ENCODE measurements around the gene VPS4B.

The VPS4B gene

GRCh38 chr18:63433334-63433866 is 11.1 kb upstream of the VPS4B start:
- TF ChIP-seq, protein P1, sequence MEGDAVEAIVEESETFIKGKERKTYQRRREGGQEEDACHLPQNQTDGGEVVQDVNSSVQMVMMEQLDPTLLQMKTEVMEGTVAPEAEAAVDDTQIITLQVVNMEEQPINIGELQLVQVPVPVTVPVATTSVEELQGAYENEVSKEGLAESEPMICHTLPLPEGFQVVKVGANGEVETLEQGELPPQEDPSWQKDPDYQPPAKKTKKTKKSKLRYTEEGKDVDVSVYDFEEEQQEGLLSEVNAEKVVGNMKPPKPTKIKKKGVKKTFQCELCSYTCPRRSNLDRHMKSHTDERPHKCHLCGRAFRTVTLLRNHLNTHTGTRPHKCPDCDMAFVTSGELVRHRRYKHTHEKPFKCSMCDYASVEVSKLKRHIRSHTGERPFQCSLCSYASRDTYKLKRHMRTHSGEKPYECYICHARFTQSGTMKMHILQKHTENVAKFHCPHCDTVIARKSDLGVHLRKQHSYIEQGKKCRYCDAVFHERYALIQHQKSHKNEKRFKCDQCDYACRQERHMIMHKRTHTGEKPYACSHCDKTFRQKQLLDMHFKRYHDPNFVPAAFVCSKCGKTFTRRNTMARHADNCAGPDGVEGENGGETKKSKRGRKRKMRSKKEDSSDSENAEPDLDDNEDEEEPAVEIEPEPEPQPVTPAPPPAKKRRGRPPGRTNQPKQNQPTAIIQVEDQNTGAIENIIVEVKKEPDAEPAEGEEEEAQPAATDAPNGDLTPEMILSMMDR (IDR thresholded peaks at IDR 0.05; ENCODE audit: insufficient read depth, low read depth, low read length, missing control alignments): no peak

GRCh38 chr18:63431180-63431579 is 8.9 kb upstream of the VPS4B start:
- no peak overlapping the region for H3K4me3 ChIP-seq (ENCODE audit: low read length)
- DNase-seq (ENCODE audit: low read depth): no peak
- TF ChIP-seq, protein P1 (IDR thresholded peaks at IDR 0.05; ENCODE audit: insufficient read depth, low read depth, low read length, missing control alignments): no peak

More at GRCh38 chr18:63433334-63433866, 11.1 kb upstream of the VPS4B start:
- DNase-seq (ENCODE audit: low read depth): no peak
- no peak overlapping the region for H3K4me3 ChIP-seq (ENCODE audit: low read length)

GRCh38 chr18:63430526-63430925 is 8.2 kb upstream of the VPS4B start:
- no peak for DNase-seq (ENCODE audit: low read depth)
- H3K4me3 ChIP-seq (ENCODE audit: low read length): no peak overlapping the region
- TF ChIP-seq, protein P1 (IDR thresholded peaks at IDR 0.05; ENCODE audit: insufficient read depth, low read depth, low read length, missing control alignments): no peak

DNA sequence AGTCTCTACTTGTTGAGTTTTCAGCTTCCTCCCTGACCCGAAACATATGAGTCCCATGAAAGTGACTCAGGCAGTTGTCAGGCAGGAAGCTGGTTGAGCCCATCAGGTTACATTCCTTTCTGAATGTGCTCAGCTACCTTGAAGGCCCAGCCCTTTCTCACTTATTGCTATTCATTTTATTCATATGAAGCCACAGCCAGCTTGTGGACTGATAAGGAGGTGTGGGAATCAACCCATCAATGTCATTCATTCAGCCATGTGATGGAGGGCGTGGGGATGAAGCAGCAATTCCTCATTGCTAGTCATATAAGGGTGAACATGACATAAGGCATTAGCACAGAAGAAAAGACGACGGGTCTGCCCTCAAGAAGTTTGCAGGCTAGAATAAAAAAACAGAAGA is 5.3 kb upstream of the VPS4B start:
- DNase-seq (ENCODE audit: low read depth): peak; percentile 99
- TF ChIP-seq, protein P1 (IDR thresholded peaks at IDR 0.05; ENCODE audit: insufficient read depth, low read depth, low read length, missing control alignments): no peak
- H3K4me3 ChIP-seq (ENCODE audit: low read length): no peak overlapping the region

DNA sequence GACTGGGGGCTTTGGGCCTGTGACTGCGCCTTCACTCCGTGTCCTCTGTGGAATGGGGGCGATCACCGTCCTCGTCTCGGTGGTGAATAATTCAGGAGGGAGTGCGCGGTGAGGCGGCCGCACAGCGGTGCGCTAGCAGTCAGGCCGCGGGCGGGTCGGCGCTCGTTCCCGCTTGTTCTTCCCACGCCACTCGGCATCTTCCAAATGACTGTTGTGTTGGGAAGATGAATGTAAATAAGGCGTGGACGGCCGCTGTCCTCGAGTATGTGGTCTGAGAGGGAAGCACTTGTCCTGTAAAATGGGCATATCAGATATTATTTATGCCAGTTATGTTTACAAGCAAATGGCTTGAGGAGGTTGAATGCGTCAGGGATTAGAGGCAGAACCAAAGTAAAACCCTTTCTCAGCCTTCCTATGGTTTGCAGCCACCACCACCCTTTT is 608 bp upstream of the VPS4B start:
- H3K4me3 ChIP-seq (ENCODE audit: low read length): peak overlapping the region; percentile 98
- TF ChIP-seq, protein P1 (IDR thresholded peaks at IDR 0.05; ENCODE audit: insufficient read depth, low read depth, low read length, missing control alignments): no peak
- DNase-seq (ENCODE audit: low read depth): peak; percentile 91

DNA sequence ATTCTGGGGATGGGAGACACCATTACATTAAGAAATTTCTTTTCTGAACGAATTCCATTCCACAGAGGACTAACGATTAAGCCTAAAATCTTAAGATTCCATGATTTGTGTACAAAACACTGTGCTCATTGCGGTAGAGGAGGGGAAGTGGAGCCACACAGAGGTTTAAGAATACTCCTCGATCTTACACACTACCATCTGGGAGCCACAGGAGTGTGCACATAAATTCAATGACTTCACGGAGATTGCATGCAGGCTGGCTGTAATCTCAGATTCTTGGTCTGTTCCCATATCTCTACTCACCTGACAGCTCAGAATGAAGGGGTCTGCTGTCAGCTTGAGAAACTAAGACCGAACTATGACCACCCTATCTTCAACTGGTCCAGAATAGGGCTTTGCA is 762 bp downstream of the VPS4B start:
- DNase-seq (ENCODE audit: low read depth): no peak
- TF ChIP-seq, protein P1 (IDR thresholded peaks at IDR 0.05; ENCODE audit: insufficient read depth, low read depth, low read length, missing control alignments): no peak
- peak overlapping the region; percentile 98 for H3K4me3 ChIP-seq (ENCODE audit: low read length)

GRCh38 chr18:63412953-63413352 is 9.3 kb downstream of the VPS4B start:
- DNase-seq (ENCODE audit: low read depth): no peak
- TF ChIP-seq, protein P1 (IDR thresholded peaks at IDR 0.05; ENCODE audit: insufficient read depth, low read depth, low read length, missing control alignments): no peak
- no peak overlapping the region for H3K4me3 ChIP-seq (ENCODE audit: low read length)
